ENCODE data around the gene PCNX2.

DNA sequence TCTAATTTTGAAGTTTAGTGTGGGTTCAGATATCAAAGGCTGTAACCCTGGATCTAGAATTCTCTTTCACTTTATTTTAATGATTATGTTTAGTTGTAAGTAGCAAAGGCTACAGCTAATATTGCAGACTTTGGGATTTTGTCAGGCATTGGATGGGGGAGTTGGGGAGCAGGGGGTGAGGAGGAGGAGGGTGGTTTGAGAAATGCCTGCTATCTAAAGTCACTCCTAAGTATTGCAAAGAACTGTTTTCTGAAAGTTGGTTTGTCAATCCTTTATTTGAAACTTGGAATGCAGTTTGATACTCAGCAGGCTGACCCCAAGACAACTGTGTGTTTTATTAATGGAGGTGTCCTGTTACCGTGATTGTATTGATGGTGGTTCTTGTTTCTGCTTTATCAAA, 343.9 kb downstream of the PCNX2 start:
- TF ChIP-seq, protein P1, sequence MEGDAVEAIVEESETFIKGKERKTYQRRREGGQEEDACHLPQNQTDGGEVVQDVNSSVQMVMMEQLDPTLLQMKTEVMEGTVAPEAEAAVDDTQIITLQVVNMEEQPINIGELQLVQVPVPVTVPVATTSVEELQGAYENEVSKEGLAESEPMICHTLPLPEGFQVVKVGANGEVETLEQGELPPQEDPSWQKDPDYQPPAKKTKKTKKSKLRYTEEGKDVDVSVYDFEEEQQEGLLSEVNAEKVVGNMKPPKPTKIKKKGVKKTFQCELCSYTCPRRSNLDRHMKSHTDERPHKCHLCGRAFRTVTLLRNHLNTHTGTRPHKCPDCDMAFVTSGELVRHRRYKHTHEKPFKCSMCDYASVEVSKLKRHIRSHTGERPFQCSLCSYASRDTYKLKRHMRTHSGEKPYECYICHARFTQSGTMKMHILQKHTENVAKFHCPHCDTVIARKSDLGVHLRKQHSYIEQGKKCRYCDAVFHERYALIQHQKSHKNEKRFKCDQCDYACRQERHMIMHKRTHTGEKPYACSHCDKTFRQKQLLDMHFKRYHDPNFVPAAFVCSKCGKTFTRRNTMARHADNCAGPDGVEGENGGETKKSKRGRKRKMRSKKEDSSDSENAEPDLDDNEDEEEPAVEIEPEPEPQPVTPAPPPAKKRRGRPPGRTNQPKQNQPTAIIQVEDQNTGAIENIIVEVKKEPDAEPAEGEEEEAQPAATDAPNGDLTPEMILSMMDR (optimal IDR thresholded peaks at IDR 0.05 in 1 of 3, IDR thresholded peaks at IDR 0.05 in 1 of 3, conservative IDR thresholded peaks at IDR 0.05 in 1 of 3; ENCODE audit: extremely low read depth in 1 of 3, insufficient read depth in 2 of 3, low read length in 3 of 3): no peak
- no peak for TF ChIP-seq EZH2 (IDR thresholded peaks at IDR 0.05; ENCODE audit: low read length)
